CD14-positive monocyte (primary cell): ENCODE measurements around the gene SCN8A. TPM values are rescaled to one million over a fixed set of nuclear protein-coding genes. Genes with fewer than 3 reads are reported as not detected.
A peak's percentile ranks its signal among the peaks of the same experiment; 100 is the strongest.

Experiments
- DNase-seq, 3 donors: peaks; one replicate each; pipeline ENCODE4 v3.0.0-alpha.2; 2011 to 2022
- H2AFZ ChIP-seq: 2 replicates; pipeline ENCODE4 v1.6.0; 2012; ENCODE audit warnings: mild to moderate bottlenecking, low read depth, low read length, inconsistent platforms; ENCODE audit not compliant: insufficient read depth, poor library complexity, severe bottlenecking
- H3K27ac ChIP-seq, 2 donors: 1 replicate in 1 of 2; 2 replicates in 1 of 2; pipeline ENCODE4 v1.5.1; 2012 to 2013; ENCODE audit warnings: low read length in 2 of 2, control low read depth in 1 of 2, inconsistent platforms in 1 of 2, low read depth in 1 of 2, mild to moderate bottlenecking in 1 of 2
- H3K27me3 ChIP-seq, 2 donors: one replicate each; pipeline versions ENCODE4 v1.6.0 to v1.6.1; 2011 to 2013; ENCODE audit warnings: low read length in 2 of 2; ENCODE audit not compliant: control insufficient read depth in 2 of 2, insufficient read depth in 2 of 2
- H3K36me3 ChIP-seq, 2 donors: replicated peaks in 1 of 2; 1 replicate in 1 of 2; 2 replicates in 1 of 2; pipeline versions ENCODE4 v1.5.1 to v1.6.1; 2012 to 2013; ENCODE audit warnings: low read length in 2 of 2, control low read depth in 1 of 2, inconsistent platforms in 1 of 2, mild to moderate bottlenecking in 1 of 2; ENCODE audit not compliant: insufficient read depth in 2 of 2, control insufficient read depth in 1 of 2
- H3K4me1 ChIP-seq, 2 donors: 1 replicate in 1 of 2; 2 replicates in 1 of 2; pipeline versions ENCODE4 v1.5.1 to v1.6.1; 2012 to 2013; ENCODE audit warnings: low read length in 2 of 2, control low read depth in 1 of 2, inconsistent platforms in 1 of 2, mild to moderate bottlenecking in 1 of 2, moderate library complexity in 1 of 2; ENCODE audit not compliant: insufficient read depth in 2 of 2, control insufficient read depth in 1 of 2
- H3K4me2 ChIP-seq: replicated peaks from 2 replicates; pipeline ENCODE3; 2012; ENCODE audit warnings: low read length, moderate library complexity, mild to moderate bottlenecking; ENCODE audit not compliant: poor library complexity, severe bottlenecking; ENCODE audit errors: extremely low read depth
- H3K4me3 ChIP-seq, 3 experiments: fragments of 200-600 bp in 1 of 3; sonication (generic) in 1 of 3; replicated peaks in 1 of 3; 1 replicate in 2 of 3; 2 replicates in 1 of 3; pipeline ENCODE4 v1.5.1; 2011 to 2013; ENCODE audit warnings: low read length in 3 of 3, mild to moderate bottlenecking in 3 of 3, control low read depth in 2 of 3, low read depth in 2 of 3, inconsistent platforms in 1 of 3, moderate library complexity in 1 of 3
- H3K79me2 ChIP-seq: 2 replicates; pipeline ENCODE4 v1.6.0; 2012; ENCODE audit warnings: mild to moderate bottlenecking, control low read depth, inconsistent platforms, low read length, moderate library complexity; ENCODE audit not compliant: insufficient read depth
- H3K9ac ChIP-seq: 2 replicates; pipeline ENCODE4 v1.6.0; 2017; ENCODE audit warnings: low read length, mild to moderate bottlenecking; ENCODE audit not compliant: insufficient read depth, poor library complexity, severe bottlenecking
- H3K9me3 ChIP-seq, 2 donors: replicated peaks in 1 of 2; 1 replicate in 1 of 2; 2 replicates in 1 of 2; pipeline versions ENCODE4 v1.5.1 to v1.6.1; 2012 to 2013; ENCODE audit warnings: low read length in 2 of 2, control low read depth in 1 of 2; ENCODE audit not compliant: control insufficient read depth in 1 of 2, insufficient read depth in 1 of 2
- H4K20me1 ChIP-seq: 2 replicates; pipeline ENCODE4 v1.6.0; 2012; ENCODE audit warnings: mild to moderate bottlenecking, low read length, control low read depth, moderate library complexity; ENCODE audit not compliant: insufficient read depth
- H3K27ac Mint-ChIP-seq, 7 donors: one replicate each; pipeline ENCODE4 v1.8.0; 2020; ENCODE audit warnings: mild to moderate bottlenecking in 7 of 7, mixed read lengths in 7 of 7, moderate library complexity in 6 of 7, inconsistent platforms in 2 of 7
- H3K27me3 Mint-ChIP-seq, 3 donors: one replicate each; pipeline ENCODE4 v1.8.0; 2021 to 2022; ENCODE audit warnings: low read depth in 3 of 3, mild to moderate bottlenecking in 3 of 3, mixed read lengths in 3 of 3, moderate library complexity in 3 of 3, inconsistent platforms in 1 of 3
- H3K36me3 Mint-ChIP-seq, 2 donors: one replicate each; pipeline ENCODE4 v1.8.0; 2020; ENCODE audit warnings: mixed read lengths in 2 of 2, inconsistent platforms in 1 of 2, mild to moderate bottlenecking in 1 of 2
- H3K4me1 Mint-ChIP-seq: one replicate; pipeline ENCODE4 v1.8.0; 2020; ENCODE audit warnings: mild to moderate bottlenecking, mixed read lengths
- H3K4me3 Mint-ChIP-seq, 2 donors: one replicate each; pipeline ENCODE4 v1.8.0; 2020; ENCODE audit warnings: mild to moderate bottlenecking in 2 of 2, mixed read lengths in 2 of 2, moderate library complexity in 1 of 2
- H3K9me3 Mint-ChIP-seq, 7 donors: one replicate each; pipeline ENCODE4 v1.8.0; 2020 to 2022; ENCODE audit warnings: mixed read lengths in 7 of 7, mild to moderate bottlenecking in 6 of 7, moderate library complexity in 6 of 7, inconsistent platforms in 2 of 7
- whole genome bisulfite sequencing: methylation state at CpG from one replicate; pipeline ENCODE4 v1.1.5; 2013; ENCODE audit warnings: missing lambda C conversion rate; ENCODE audit not compliant: insufficient coverage; 5-methylcytosine and 5-hydroxymethylcytosine counted together
- intact Hi-C, 2 donors: fragments of 100-400 bp; cut with micrococcal nuclease; formaldehyde crosslinking; loops; one replicate each; pipeline versions ENCODE4 v1.15.0 to v1.15.1; 2023
- polyA plus RNA-seq, 3 donors: library from polyadenylated mRNA; depleted of rRNA in 1 of 3; unstranded in 2 of 3; stranded (reverse) in 1 of 3; fragments of 300-500 nt in 2 of 3; fragments of >200 nt in 1 of 3; fragmentation: Illumina TruSeq in 2 of 3; gene quantifications; 1 replicate in 2 of 3; 2 replicates in 1 of 3; pipeline ENCODE4 v1.2.3, GENCODE V29; 2012 to 2021
- TF ChIP-seq, protein P1 (sequence below): fragments of 200-600 bp; IDR thresholded peaks from one replicate; pipeline ENCODE4 v1.8.0; 2022; ENCODE audit warnings: antibody characterized with exemption, mild to moderate bottlenecking

Gene SCN8A
- polyA plus RNA-seq, 3 donors = 0.03 TPM; not detected in 2

DNA sequence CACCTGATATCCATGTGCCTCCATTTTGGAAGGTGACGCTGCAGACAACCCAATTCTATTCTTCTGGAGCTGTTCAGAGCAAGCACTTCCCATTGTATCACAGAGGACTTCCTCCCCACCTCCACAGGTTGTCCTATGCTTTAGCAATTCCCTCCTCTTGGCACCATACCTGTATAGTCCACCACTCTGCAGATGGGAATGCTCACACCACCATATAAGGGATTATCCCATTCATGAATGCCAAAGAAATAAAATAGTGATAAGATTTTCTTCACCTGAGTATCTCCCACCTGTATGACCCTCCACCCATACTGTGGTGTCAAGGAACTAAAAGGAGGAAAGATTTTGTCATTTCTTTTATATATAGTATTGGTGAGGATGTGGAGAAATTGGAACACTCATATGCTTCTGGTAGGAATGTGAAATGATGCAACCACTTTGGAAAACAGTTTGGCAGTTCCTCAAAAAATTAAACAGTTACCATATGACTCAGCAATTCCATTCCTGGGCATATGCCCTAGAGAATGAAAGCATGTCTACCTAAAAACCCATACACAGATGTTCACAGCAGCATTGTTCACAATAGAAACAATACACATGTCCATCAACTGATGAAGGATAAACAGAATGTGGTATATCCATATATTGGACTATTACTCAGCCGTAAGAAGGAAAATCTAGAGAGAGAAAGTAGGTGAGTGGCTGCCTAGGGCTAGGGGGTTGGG lies 182.3 kb downstream of the SCN8A start:
- intact Hi-C loops = no loop called here
- Mint-ChIP-seq H3K4me1 (peaks cover 18% of the 10 kb centered on the region), H3K27me3 (peaks cover 2 to 6% (median 2%) of the 10 kb centered on the region in 3 donors), H3K36me3 (no peaks in the 10 kb centered on the region), H3K4me3 (no peak overlapping the region), H3K27ac (peak overlapping the region in 2 of 7 donors; percentile 25 to 42), H3K9me3 (peaks cover 0 to 2% (median 0%) of the 10 kb centered on the region in 7 donors)
- no CpG with 5 or more reads among the region's 2 CpGs for WGBS
- no peak overlapping the region for H3K4me3 ChIP-seq
- no peaks in the 10 kb centered on the region for H4K20me1 ChIP-seq
- no peak overlapping the region for H3K4me2 ChIP-seq
- no peaks in the 10 kb centered on the region for H3K27me3 ChIP-seq
- H2AFZ ChIP-seq = no peak overlapping the region
- TF ChIP-seq, protein P1, sequence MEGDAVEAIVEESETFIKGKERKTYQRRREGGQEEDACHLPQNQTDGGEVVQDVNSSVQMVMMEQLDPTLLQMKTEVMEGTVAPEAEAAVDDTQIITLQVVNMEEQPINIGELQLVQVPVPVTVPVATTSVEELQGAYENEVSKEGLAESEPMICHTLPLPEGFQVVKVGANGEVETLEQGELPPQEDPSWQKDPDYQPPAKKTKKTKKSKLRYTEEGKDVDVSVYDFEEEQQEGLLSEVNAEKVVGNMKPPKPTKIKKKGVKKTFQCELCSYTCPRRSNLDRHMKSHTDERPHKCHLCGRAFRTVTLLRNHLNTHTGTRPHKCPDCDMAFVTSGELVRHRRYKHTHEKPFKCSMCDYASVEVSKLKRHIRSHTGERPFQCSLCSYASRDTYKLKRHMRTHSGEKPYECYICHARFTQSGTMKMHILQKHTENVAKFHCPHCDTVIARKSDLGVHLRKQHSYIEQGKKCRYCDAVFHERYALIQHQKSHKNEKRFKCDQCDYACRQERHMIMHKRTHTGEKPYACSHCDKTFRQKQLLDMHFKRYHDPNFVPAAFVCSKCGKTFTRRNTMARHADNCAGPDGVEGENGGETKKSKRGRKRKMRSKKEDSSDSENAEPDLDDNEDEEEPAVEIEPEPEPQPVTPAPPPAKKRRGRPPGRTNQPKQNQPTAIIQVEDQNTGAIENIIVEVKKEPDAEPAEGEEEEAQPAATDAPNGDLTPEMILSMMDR = no peak
- peak; percentile 11 to 54 (median 36) for DNase-seq
- peaks cover 11 to 13% of the 10 kb centered on the region in 2 donors for H3K4me1 ChIP-seq
- H3K27ac ChIP-seq = no peak overlapping the region
- no peaks in the 10 kb centered on the region for H3K79me2 ChIP-seq
- no peak overlapping the region for H3K9ac ChIP-seq
- H3K9me3 ChIP-seq = no peaks in the 10 kb centered on the region
- H3K36me3 ChIP-seq = no peaks in the 10 kb centered on the region

DNA sequence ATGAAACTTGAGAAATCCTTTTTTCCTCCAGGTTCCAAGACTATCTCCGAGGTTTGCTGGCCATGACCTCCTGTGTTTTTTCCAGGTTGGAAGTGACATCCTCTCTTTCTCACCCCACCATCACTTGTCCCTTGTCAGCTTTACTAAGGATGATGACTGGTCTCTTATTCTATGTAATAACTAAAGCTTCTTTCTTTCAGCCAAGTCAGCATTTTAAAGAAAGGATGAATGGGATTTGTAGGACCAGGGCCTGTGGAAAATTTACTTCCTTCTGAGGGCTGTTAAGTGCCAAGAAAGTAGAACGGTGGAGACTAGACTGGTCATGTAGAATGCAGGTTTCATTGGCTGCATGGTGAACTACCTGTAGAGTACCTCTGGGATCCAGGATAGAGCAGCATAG lies 183.9 kb downstream of the SCN8A start:
- no peak overlapping the region for H3K4me3 Mint-ChIP-seq
- H3K4me2 ChIP-seq = no peak overlapping the region
- no peak for DNase-seq
- no peak overlapping the region for H3K9ac ChIP-seq
- H3K79me2 ChIP-seq = no peaks in the 10 kb centered on the region
- peaks cover 2 to 6% (median 2%) of the 10 kb centered on the region in 3 donors for H3K27me3 Mint-ChIP-seq
- intact Hi-C loops = no loop called here
- no peaks in the 10 kb centered on the region for H3K27me3 ChIP-seq
- H3K27ac ChIP-seq = no peak overlapping the region
- H3K4me1 Mint-ChIP-seq = peaks cover 18% of the 10 kb centered on the region
- no peaks in the 10 kb centered on the region for H3K36me3 Mint-ChIP-seq
- peaks cover 11 to 13% of the 10 kb centered on the region in 2 donors for H3K4me1 ChIP-seq
- H3K9me3 Mint-ChIP-seq = peaks cover 0 to 2% (median 0%) of the 10 kb centered on the region in 7 donors
- WGBS = 100% methylated on average over 1 of the region's 2 CpGs
- H3K9me3 ChIP-seq = no peaks in the 10 kb centered on the region
- H3K4me3 ChIP-seq = no peak overlapping the region
- TF ChIP-seq, protein P1 = no peak
- no peaks in the 10 kb centered on the region for H3K36me3 ChIP-seq
- H2AFZ ChIP-seq = no peak overlapping the region
- H4K20me1 ChIP-seq = no peaks in the 10 kb centered on the region
- no peak overlapping the region for H3K27ac Mint-ChIP-seq
